ENCODE results near the gene RASSF4.
A peak's percentile ranks its signal among the peaks of the same experiment; 100 is the strongest.

Gene RASSF4

GRCh38 chr10:44928462-44928861 lies 31.1 kb upstream of the RASSF4 start:
- Histone ChIP-seq H3K4me3 (ENCODE audit: low read length) (no peak overlapping the region), H3K9me3 (ENCODE audit: control insufficient read depth, insufficient read depth, low read length) (no peaks in the 10 kb centered on the region), H3K4me1 (ENCODE audit: control insufficient read depth, insufficient read depth, low read length) (peaks cover 7% of the 10 kb centered on the region; the same call in 1 of the 2 replicates), H3K27me3 (ENCODE audit: control insufficient read depth, insufficient read depth, low read length) (no peaks in the 10 kb centered on the region), H3K36me3 (ENCODE audit: control insufficient read depth, insufficient read depth, low read length) (no peaks in the 10 kb centered on the region), H3K27ac (ENCODE audit: low read length) (no peak overlapping the region)
- no peak for DNase-seq (ENCODE audit: low read depth, low spot score)

- H3K4me1 ChIP-seq (ENCODE audit: control insufficient read depth, insufficient read depth, low read length), result peaks cover 7% of the 10 kb centered on the region; the same call in 1 of the 2 replicates
Observed at GRCh38 chr10:44929356-44930255, 30.0 kb upstream of the RASSF4 start.

GRCh38 chr10:44930904-44931620 lies 28.5 kb upstream of the RASSF4 start:
- no peak for DNase-seq (ENCODE audit: low read depth, low spot score)
- Histone ChIP-seq H3K27me3 (ENCODE audit: control insufficient read depth, insufficient read depth, low read length) (no peaks in the 10 kb centered on the region), H3K9me3 (ENCODE audit: control insufficient read depth, insufficient read depth, low read length) (no peaks in the 10 kb centered on the region), H3K4me1 (ENCODE audit: control insufficient read depth, insufficient read depth, low read length) (peaks cover 6% of the 10 kb centered on the region), H3K4me3 (ENCODE audit: low read length) (no peak overlapping the region), H3K27ac (ENCODE audit: low read length) (no peak overlapping the region), H3K36me3 (ENCODE audit: control insufficient read depth, insufficient read depth, low read length) (no peaks in the 10 kb centered on the region)
- no CpG with 5 or more reads among the region's 4 CpGs for WGBS (ENCODE audit: insufficient coverage, insufficient read length)

More at GRCh38 chr10:44929356-44930255, 30.0 kb upstream of the RASSF4 start:
- Histone ChIP-seq H3K36me3 (ENCODE audit: control insufficient read depth, insufficient read depth, low read length) (no peaks in the 10 kb centered on the region), H3K4me3 (ENCODE audit: low read length) (no peak overlapping the region), H3K9me3 (ENCODE audit: control insufficient read depth, insufficient read depth, low read length) (no peaks in the 10 kb centered on the region), H3K27ac (ENCODE audit: low read length) (no peak overlapping the region), H3K27me3 (ENCODE audit: control insufficient read depth, insufficient read depth, low read length) (no peaks in the 10 kb centered on the region)
- no CpG with 5 or more reads among the region's 8 CpGs for WGBS (ENCODE audit: insufficient coverage, insufficient read length)
- no peak for DNase-seq (ENCODE audit: low read depth, low spot score)

GRCh38 chr10:44931621-44932516 lies 27.7 kb upstream of the RASSF4 start:
- Histone ChIP-seq H3K4me3 (ENCODE audit: low read length) (no peak overlapping the region), H3K36me3 (ENCODE audit: control insufficient read depth, insufficient read depth, low read length) (no peaks in the 10 kb centered on the region), H3K27me3 (ENCODE audit: control insufficient read depth, insufficient read depth, low read length) (no peaks in the 10 kb centered on the region), H3K4me1 (ENCODE audit: control insufficient read depth, insufficient read depth, low read length) (peaks cover 6% of the 10 kb centered on the region), H3K27ac (ENCODE audit: low read length) (no peak overlapping the region), H3K9me3 (ENCODE audit: control insufficient read depth, insufficient read depth, low read length) (no peaks in the 10 kb centered on the region)
- no CpG with 5 or more reads among the region's 10 CpGs for WGBS (ENCODE audit: insufficient coverage, insufficient read length)
- no peak for DNase-seq (ENCODE audit: low read depth, low spot score)

GRCh38 chr10:44932517-44933450 lies 26.8 kb upstream of the RASSF4 start:
- Histone ChIP-seq H3K4me3 (ENCODE audit: low read length) (no peak overlapping the region), H3K27me3 (ENCODE audit: control insufficient read depth, insufficient read depth, low read length) (no peaks in the 10 kb centered on the region), H3K36me3 (ENCODE audit: control insufficient read depth, insufficient read depth, low read length) (no peaks in the 10 kb centered on the region), H3K4me1 (ENCODE audit: control insufficient read depth, insufficient read depth, low read length) (peaks cover 6% of the 10 kb centered on the region), H3K27ac (ENCODE audit: low read length) (no peak overlapping the region), H3K9me3 (ENCODE audit: control insufficient read depth, insufficient read depth, low read length) (no peaks in the 10 kb centered on the region)
- DNase-seq (ENCODE audit: low read depth, low spot score), result peak; percentile 87
- WGBS (ENCODE audit: insufficient coverage, insufficient read length), result no CpG with 5 or more reads among the region's 10 CpGs

GRCh38 chr10:44933451-44934321 lies 25.9 kb upstream of the RASSF4 start:
- WGBS (ENCODE audit: insufficient coverage, insufficient read length), result no CpG with 5 or more reads among the region's 9 CpGs

GRCh38 chr10:44934416-44935200 lies 25.0 kb upstream of the RASSF4 start:
- Histone ChIP-seq H3K27me3 (ENCODE audit: control insufficient read depth, insufficient read depth, low read length) (no peaks in the 10 kb centered on the region), H3K4me3 (ENCODE audit: low read length) (no peak overlapping the region), H3K4me1 (ENCODE audit: control insufficient read depth, insufficient read depth, low read length) (peaks cover 6% of the 10 kb centered on the region), H3K36me3 (ENCODE audit: control insufficient read depth, insufficient read depth, low read length) (no peaks in the 10 kb centered on the region), H3K27ac (ENCODE audit: low read length) (no peak overlapping the region), H3K9me3 (ENCODE audit: control insufficient read depth, insufficient read depth, low read length) (no peaks in the 10 kb centered on the region)
- DNase-seq (ENCODE audit: low read depth, low spot score), result no peak
- WGBS (ENCODE audit: insufficient coverage, insufficient read length), result no CpG with 5 or more reads among the region's 18 CpGs

More at GRCh38 chr10:44933451-44934321, 25.9 kb upstream of the RASSF4 start:
- Histone ChIP-seq H3K27ac (ENCODE audit: low read length) (no peak overlapping the region), H3K27me3 (ENCODE audit: control insufficient read depth, insufficient read depth, low read length) (no peaks in the 10 kb centered on the region), H3K9me3 (ENCODE audit: control insufficient read depth, insufficient read depth, low read length) (no peaks in the 10 kb centered on the region), H3K4me1 (ENCODE audit: control insufficient read depth, insufficient read depth, low read length) (peaks cover 6% of the 10 kb centered on the region), H3K36me3 (ENCODE audit: control insufficient read depth, insufficient read depth, low read length) (no peaks in the 10 kb centered on the region), H3K4me3 (ENCODE audit: low read length) (no peak overlapping the region)
- no peak for DNase-seq (ENCODE audit: low read depth, low spot score)

GRCh38 chr10:44935201-44935965 lies 24.2 kb upstream of the RASSF4 start:
- Histone ChIP-seq H3K9me3 (ENCODE audit: control insufficient read depth, insufficient read depth, low read length) (no peaks in the 10 kb centered on the region), H3K4me1 (ENCODE audit: control insufficient read depth, insufficient read depth, low read length) (peaks cover 6% of the 10 kb centered on the region), H3K27ac (ENCODE audit: low read length) (no peak overlapping the region), H3K27me3 (ENCODE audit: control insufficient read depth, insufficient read depth, low read length) (no peaks in the 10 kb centered on the region), H3K4me3 (ENCODE audit: low read length) (no peak overlapping the region), H3K36me3 (ENCODE audit: control insufficient read depth, insufficient read depth, low read length) (no peaks in the 10 kb centered on the region)
- no CpG with 5 or more reads among the region's 9 CpGs for WGBS (ENCODE audit: insufficient coverage, insufficient read length)
- DNase-seq (ENCODE audit: low read depth, low spot score), result no peak
